SK-N-SH (cell line): ENCODE data around the gene PTN. TPM values are rescaled to one million over a fixed set of nuclear protein-coding genes. Genes with fewer than 3 reads are reported as not detected.

Experiments
- CTCF ChIA-PET: fragments of 300-600, 350-600 bp; formaldehyde crosslinking; extraction: SDS; loops from one replicate; lab custom pipeline; 2021; lab: Yijun Ruan, JAX
- POLR2A ChIA-PET: fragments of 350-600 bp; sonication (Branson Sonifier 250); formaldehyde crosslinking; extraction: SDS; loops from one replicate; lab custom pipeline; 2020; ENCODE audit warnings: antibody characterized with exemption, inconsistent platforms; lab: Yijun Ruan, JAX
- DNase-seq: peaks from one replicate; pipeline ENCODE4 v3.0.0; 2012
- H2AFZ ChIP-seq: fragments of 200-600 bp; sonication (generic); 2 replicates; pipeline ENCODE4 v1.8.1; 2016; ENCODE audit warnings: antibody characterized with exemption, mild to moderate bottlenecking, low read depth
- H3F3A ChIP-seq: fragments of 200-600 bp; sonication (generic); replicated peaks from 2 replicates; pipeline ENCODE3; 2016; ENCODE audit warnings: antibody characterized with exemption, mild to moderate bottlenecking; ENCODE audit not compliant: insufficient read depth
- H3K27ac ChIP-seq, 2 experiments: fragments of 200-500 bp in 1 of 2; fragments of 200-600 bp in 1 of 2; sonication (Bioruptor generic) in 1 of 2; sonication (generic), shearing (Covaris generic) in 1 of 2; 2 replicates each; pipeline versions ENCODE4 v1.5.1 to v1.6.1; 2014 to 2016; ENCODE audit warnings: low read depth in 2 of 2, inconsistent platforms in 1 of 2, low read length in 1 of 2, mild to moderate bottlenecking in 1 of 2, mixed read lengths in 1 of 2
- H3K27me3 ChIP-seq: fragments of 200-600 bp; sonication (generic), shearing (Covaris generic); 2 replicates; pipeline ENCODE4 v1.6.1; 2016; ENCODE audit warnings: mixed run types; ENCODE audit not compliant: insufficient read depth
- H3K36me3 ChIP-seq, 2 experiments: fragments of 200-500 bp in 1 of 2; fragments of 200-600 bp in 1 of 2; sonication (Bioruptor generic) in 1 of 2; sonication (generic) in 1 of 2; replicated peaks in 1 of 2; 2 replicates each; pipeline versions ENCODE3 to v1.5.1; 2014 to 2016; ENCODE audit warnings: low read length in 1 of 2, mild to moderate bottlenecking in 1 of 2; ENCODE audit not compliant: insufficient read depth in 2 of 2, control insufficient read depth in 1 of 2
- H3K4me1 ChIP-seq, 2 experiments: fragments of 200-500 bp in 1 of 2; fragments of 200-600 bp in 1 of 2; sonication (Bioruptor generic) in 1 of 2; sonication (generic), shearing (Covaris generic) in 1 of 2; 2 replicates each; pipeline versions ENCODE4 v1.5.1 to v1.6.1; 2014 to 2016; ENCODE audit warnings: low read depth in 1 of 2, low read length in 1 of 2, mixed run types in 1 of 2; ENCODE audit not compliant: insufficient read depth in 2 of 2, control insufficient read depth in 1 of 2
- H3K4me2 ChIP-seq: fragments of 200-600 bp; sonication (generic), shearing (Covaris generic); 2 replicates; pipeline ENCODE4 v1.6.1; 2017; ENCODE audit warnings: mixed run types
- H3K4me3 ChIP-seq, 2 experiments: fragments of 200-500 bp in 1 of 2; fragments of 200-600 bp in 1 of 2; sonication (Bioruptor generic) in 1 of 2; sonication (generic), shearing (Covaris generic) in 1 of 2; 2 replicates each; pipeline versions ENCODE4 v1.5.1 to v1.8.1; 2014 to 2016; ENCODE audit warnings: low read depth in 2 of 2, inconsistent platforms in 1 of 2, low read length in 1 of 2, mild to moderate bottlenecking in 1 of 2, mixed read lengths in 1 of 2, moderate library complexity in 1 of 2
- H3K79me2 ChIP-seq: fragments of 200-600 bp; sonication (generic); 2 replicates; pipeline ENCODE4 v1.8.1; 2017; ENCODE audit warnings: mild to moderate bottlenecking; ENCODE audit not compliant: insufficient read depth
- H3K9ac ChIP-seq: fragments of 200-600 bp; sonication (generic); 2 replicates; pipeline ENCODE4 v1.6.1; 2017; ENCODE audit warnings: mixed run types
- H3K9me2 ChIP-seq: fragments of 200-600 bp; sonication (generic); 2 replicates; pipeline ENCODE4 v1.6.1; 2017; ENCODE audit warnings: mixed run types
- H3K9me3 ChIP-seq: fragments of 200-600 bp; sonication (generic); 2 replicates; pipeline ENCODE4 v1.6.1; 2017; ENCODE audit warnings: mixed run types, mild to moderate bottlenecking, moderate library complexity
- H4K20me1 ChIP-seq: fragments of 200-600 bp; sonication (generic); 2 replicates; pipeline ENCODE4 v1.6.1; 2017; ENCODE audit warnings: mild to moderate bottlenecking, mixed run types; ENCODE audit not compliant: insufficient read depth
- CHD2 ChIP-seq: fragments of 150-350 bp; IDR thresholded peaks from 2 replicates; pipeline ENCODE4 v1.6.1; 2018; ENCODE audit warnings: low read length; ENCODE audit not compliant: partially characterized antibody
- ELF1 ChIP-seq: IDR thresholded peaks from 2 replicates; pipeline ENCODE4 v1.4.0; 2012
- EP300 ChIP-seq, 2 experiments: IDR thresholded peaks; 2 replicates each; pipeline versions ENCODE4 v1.4.0 to v1.6.1; 2012; ENCODE audit warnings: borderline replicate concordance in 1 of 2, low read depth in 1 of 2, low read length in 1 of 2
- EZH2phosphoT487 ChIP-seq: fragments of 200-600 bp; sonication (generic); IDR thresholded peaks from 2 replicates; pipeline ENCODE4 v1.6.1; 2017; ENCODE audit warnings: low read depth, mixed run types, mild to moderate bottlenecking, antibody characterized with exemption, moderate library complexity, borderline replicate concordance
- FOXM1 ChIP-seq: IDR thresholded peaks from 2 replicates; pipeline ENCODE4 v1.4.0; 2012; ENCODE audit warnings: low read depth, mild to moderate bottlenecking
- GABPA ChIP-seq: IDR thresholded peaks from 2 replicates; pipeline ENCODE4 v1.4.0; 2012; ENCODE audit warnings: low read depth, mild to moderate bottlenecking
- GATA2 ChIP-seq: sonication (generic); formaldehyde crosslinking; IDR thresholded peaks from 2 replicates; pipeline ENCODE4 v1.5.0; 2020; ENCODE audit warnings: mild to moderate bottlenecking, missing genetic modification reagents
- JUND ChIP-seq: IDR thresholded peaks from 2 replicates; pipeline ENCODE4 v1.4.0; 2012
- MAX ChIP-seq: IDR thresholded peaks from 2 replicates; pipeline ENCODE4 v1.4.0; 2012; ENCODE audit warnings: low read depth
- NRF1 ChIP-seq: IDR thresholded peaks from 2 replicates; pipeline ENCODE4 v1.6.1; 2012; ENCODE audit warnings: low read depth, mild to moderate bottlenecking, low read length
- POLR2AphosphoS5 ChIP-seq: IDR thresholded peaks from 2 replicates; pipeline ENCODE4 v1.6.1; 2012; ENCODE audit warnings: low read depth, low read length
- RCOR1 ChIP-seq: fragments of 150-350 bp; IDR thresholded peaks from 2 replicates; pipeline ENCODE4 v1.6.1; 2017; ENCODE audit warnings: antibody characterized with exemption, low read length
- RFX5 ChIP-seq: IDR thresholded peaks from 2 replicates; pipeline ENCODE4 v1.6.1; 2012; ENCODE audit warnings: mild to moderate bottlenecking, improper control_type of control experiment, low read length
- RXRA ChIP-seq: IDR thresholded peaks from 2 replicates; pipeline ENCODE4 v1.4.0; 2012; ENCODE audit warnings: low read depth, mild to moderate bottlenecking, borderline replicate concordance
- SIN3A ChIP-seq: IDR thresholded peaks from 2 replicates; pipeline ENCODE4 v1.6.1; 2012; ENCODE audit warnings: low read depth, mild to moderate bottlenecking, low read length, moderate library complexity, borderline replicate concordance
- TEAD4 ChIP-seq: IDR thresholded peaks from 2 replicates; pipeline ENCODE4 v1.4.0; 2012; ENCODE audit warnings: mild to moderate bottlenecking, borderline replicate concordance; ENCODE audit not compliant: insufficient read depth
- USF2 ChIP-seq: fragments of 150-350 bp; IDR thresholded peaks from 2 replicates; pipeline ENCODE4 v1.6.1; 2017; ENCODE audit warnings: antibody characterized with exemption, low read length, low read depth, borderline replicate concordance
- YY1 ChIP-seq: IDR thresholded peaks from 2 replicates; pipeline ENCODE4 v1.4.0; 2012; ENCODE audit warnings: low read depth, mild to moderate bottlenecking
- WGBS: methylation state at CpG from one replicate; pipeline ENCODE4 v1.1.6; 2017; ENCODE audit warnings: low lambda C conversion rate; 5-methylcytosine and 5-hydroxymethylcytosine counted together
- polyA plus RNA-seq, 3 experiments: library from polyadenylated mRNA; depleted of rRNA; stranded (reverse); fragments of >200 nt; gene quantifications; 2 replicates each; pipeline ENCODE4 v1.2.3, GENCODE V29; 2012
- TF ChIP-seq, protein P1 (sequence below): IDR thresholded peaks from 2 replicates; pipeline ENCODE4 v1.4.0; 2012; ENCODE audit warnings: low read depth, borderline replicate concordance

Gene PTN
- polyA plus RNA-seq, 1 of the 3 experiments (the other 2 are of a cell fraction), result 23.7 TPM

GRCh38 chr7:137204246-137204645 lies 139.3 kb downstream of the PTN start:
- H3K4me2 ChIP-seq, result no peak overlapping the region
- H3K9ac ChIP-seq, result no peak overlapping the region
- ChIA-PET CTCF (no interaction called here), POLR2A (interaction anchor here (0.6 kb wide), 1 partner anchor 31 kb away, joined by 3 read pairs; no protein-coding TSS in a partner anchor)
- no peaks in the 10 kb centered on the region for H3K9me2 ChIP-seq
- H3K4me1 ChIP-seq, result no peaks in the 10 kb centered on the region
- H2AFZ ChIP-seq, result no peak overlapping the region
- no peaks in the 10 kb centered on the region for H3K36me3 ChIP-seq
- no peaks in the 10 kb centered on the region for H3K27me3 ChIP-seq
- no peaks in the 10 kb centered on the region for H3K79me2 ChIP-seq
- H3K9me3 ChIP-seq, result 0 out of 2 replicates have a peak, but pooled peaks cover 15% of the 10 kb centered on the region
- no peak overlapping the region for H3K4me3 ChIP-seq
- DNase-seq, result no peak
- 22% methylated on average over 4 of the region's 4 CpGs for WGBS
- no peaks in the 10 kb centered on the region for H3F3A ChIP-seq
- H3K27ac ChIP-seq, result no peak overlapping the region
- TF ChIP-seq RCOR1 (no peak), FOXM1 (no peak), RXRA (no peak), EP300 (IDR thresholded peaks at IDR 0.05; ENCODE audit: borderline replicate concordance in 1 of 2, low read depth in 1 of 2, low read length in 1 of 2) (no peak), POLR2AphosphoS5 (no peak), RFX5 (no peak), ELF1 (no peak), USF2 (no peak), YY1 (no peak), NRF1 (no peak), TEAD4 (no peak), MAX (no peak), SIN3A (no peak), GATA2 (CRISPR knock-in tag) (no peak), JUND (no peak), GABPA (no peak), EZH2phosphoT487 (no peak), CHD2 (no peak)
- TF ChIP-seq, protein P1, sequence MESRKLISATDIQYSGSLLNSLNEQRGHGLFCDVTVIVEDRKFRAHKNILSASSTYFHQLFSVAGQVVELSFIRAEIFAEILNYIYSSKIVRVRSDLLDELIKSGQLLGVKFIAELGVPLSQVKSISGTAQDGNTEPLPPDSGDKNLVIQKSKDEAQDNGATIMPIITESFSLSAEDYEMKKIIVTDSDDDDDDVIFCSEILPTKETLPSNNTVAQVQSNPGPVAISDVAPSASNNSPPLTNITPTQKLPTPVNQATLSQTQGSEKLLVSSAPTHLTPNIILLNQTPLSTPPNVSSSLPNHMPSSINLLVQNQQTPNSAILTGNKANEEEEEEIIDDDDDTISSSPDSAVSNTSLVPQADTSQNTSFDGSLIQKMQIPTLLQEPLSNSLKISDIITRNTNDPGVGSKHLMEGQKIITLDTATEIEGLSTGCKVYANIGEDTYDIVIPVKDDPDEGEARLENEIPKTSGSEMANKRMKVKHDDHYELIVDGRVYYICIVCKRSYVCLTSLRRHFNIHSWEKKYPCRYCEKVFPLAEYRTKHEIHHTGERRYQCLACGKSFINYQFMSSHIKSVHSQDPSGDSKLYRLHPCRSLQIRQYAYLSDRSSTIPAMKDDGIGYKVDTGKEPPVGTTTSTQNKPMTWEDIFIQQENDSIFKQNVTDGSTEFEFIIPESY, result no peak
- no peaks in the 10 kb centered on the region for H4K20me1 ChIP-seq
